Tibial nerve (tissue), 4 donors: ENCODE measurements around the gene ANKS1A. TPM values are rescaled to one million over a fixed set of nuclear protein-coding genes. Genes with fewer than 3 reads are reported as not detected.
"Not testable (repeated sequence)": the region's sequence is repeated elsewhere in the genome, so short reads cannot be mapped to it uniquely, and the experiment has no call there.

Experiments
- DNase-seq, 2 donors: peaks; one replicate each; pipeline ENCODE4 v3.0.0-alpha.2; 2019; ENCODE audit warnings: low spot score in 2 of 2
- H3K27ac ChIP-seq, 4 donors: fragments of 200-600 bp; sonication (generic) in 3 of 4; one replicate each; pipeline ENCODE4 v1.5.1; 2017 to 2019; ENCODE audit warnings: mild to moderate bottlenecking in 1 of 4
- H3K27me3 ChIP-seq, 2 donors: fragments of 200-600 bp; sonication (generic) in 1 of 2; one replicate each; pipeline versions ENCODE4 v1.5.1 to v1.6.0; 2017 to 2019
- H3K36me3 ChIP-seq, 3 donors: fragments of 200-600 bp; sonication (generic); one replicate each; pipeline ENCODE4 v1.5.1; 2018 to 2019
- H3K4me1 ChIP-seq, 4 donors: fragments of 200-600 bp; sonication (generic) in 3 of 4; one replicate each; pipeline ENCODE4 v1.5.1; 2017 to 2019
- H3K4me3 ChIP-seq, 4 donors: fragments of 200-600 bp; sonication (generic) in 3 of 4; one replicate each; pipeline ENCODE4 v1.5.1; 2017 to 2019; ENCODE audit warnings: mild to moderate bottlenecking in 1 of 4, moderate library complexity in 1 of 4
- H3K9me3 ChIP-seq, 4 donors: fragments of 200-600 bp; sonication (generic) in 3 of 4; one replicate each; pipeline ENCODE4 v1.5.1; 2017 to 2019
- CTCF ChIP-seq, 5 experiments: fragments of 200-600 bp in 3 of 5; fragments of 450-650 bp in 2 of 5; sonication (generic) in 3 of 5; IDR thresholded peaks; one replicate each; pipeline ENCODE4 v1.5.1; 2016 to 2019; ENCODE audit warnings: antibody characterized with exemption in 5 of 5, mild to moderate bottlenecking in 3 of 5, moderate library complexity in 2 of 5
- EP300 ChIP-seq, 2 donors: sonication (generic); formaldehyde crosslinking; IDR thresholded peaks; one replicate each; pipeline ENCODE4 v1.6.1; 2017; ENCODE audit warnings: antibody characterized with exemption in 2 of 2, mild to moderate bottlenecking in 1 of 2
- POLR2A ChIP-seq, 2 donors: fragments of 450-650 bp; IDR thresholded peaks; one replicate each; pipeline ENCODE4 v1.6.1; 2017; ENCODE audit warnings: antibody characterized with exemption in 2 of 2, mild to moderate bottlenecking in 2 of 2, moderate library complexity in 2 of 2
- WGBS, 2 donors: methylation state at CpG; one replicate each; pipeline ENCODE4 v1.1.5; 2018; 5-methylcytosine and 5-hydroxymethylcytosine counted together
- total RNA-seq, 4 donors: library from RNA; depleted of rRNA; stranded (reverse); fragments of >200 nt; gene quantifications; one replicate each; pipeline ENCODE4 v1.1.0, GENCODE V29; 2016

Gene ANKS1A
- total RNA-seq, 4 donors from 2014 or later: 39.3 to 55.9 (median 44.0) TPM

GRCh38 chr6:34994693-34995092 is 105.6 kb downstream of the ANKS1A start:
- WGBS, 2 donors: 87 to 90% methylated on average over 7 of the region's 7 CpGs
- Histone ChIP-seq H3K4me1 (peaks cover 0 to 8% (median 0%) of the 10 kb centered on the region in 4 donors), H3K36me3 (peaks cover 0 to 45% (median 0%) of the 10 kb centered on the region in 3 donors), H3K27me3 (no peaks in the 10 kb centered on the region), H3K4me3 (no peak overlapping the region), H3K27ac (no peak overlapping the region), H3K9me3 (no peaks in the 10 kb centered on the region)
- TF ChIP-seq CTCF (IDR thresholded peaks at IDR 0.05) (no peak), EP300 (IDR thresholded peaks at IDR 0.05) (no peak), POLR2A (IDR thresholded peaks at IDR 0.05) (no peak)
- no peak for DNase-seq

- DNase-seq, H3K27me3 ChIP-seq, H3K27ac ChIP-seq, H3K9me3 ChIP-seq, H3K4me1 ChIP-seq, H3K4me3 ChIP-seq: not testable (repeated sequence)
- WGBS, 2 donors: 80 to 86% methylated on average over 8 of the region's 8 CpGs
- peaks cover 0 to 38% (median 0%) of the 10 kb centered on the region in 3 donors for H3K36me3 ChIP-seq
These were observed 109.4 kb downstream of the ANKS1A start for GRCh38 chr6:34998417-34998816.

- H3K36me3 ChIP-seq: peaks cover 0 to 31% (median 0%) of the 10 kb centered on the region in 3 donors
- H3K4me1 ChIP-seq, H3K9me3 ChIP-seq, H3K4me3 ChIP-seq, DNase-seq, H3K27me3 ChIP-seq, H3K27ac ChIP-seq: not testable (repeated sequence)
- 96 to 98% methylated on average over 7 of the region's 7 CpGs for WGBS, 2 donors
These were observed 110.1 kb downstream of the ANKS1A start for GRCh38 chr6:34999153-34999552.

GRCh38 chr6:34999962-35000361 is 110.9 kb downstream of the ANKS1A start:
- DNase-seq, H3K4me1 ChIP-seq, H3K27ac ChIP-seq, H3K9me3 ChIP-seq, H3K27me3 ChIP-seq, H3K4me3 ChIP-seq: not testable (repeated sequence)
- WGBS, 2 donors: 88 to 92% methylated on average over 4 of the region's 4 CpGs
- peaks cover 0 to 23% (median 0%) of the 10 kb centered on the region in 3 donors for H3K36me3 ChIP-seq

GRCh38 chr6:35001349-35001748 is 112.3 kb downstream of the ANKS1A start:
- not testable (repeated sequence) for DNase-seq, H3K4me1 ChIP-seq, H3K9me3 ChIP-seq, H3K27ac ChIP-seq, H3K4me3 ChIP-seq, H3K27me3 ChIP-seq
- peaks cover 0 to 17% (median 0%) of the 10 kb centered on the region in 3 donors for H3K36me3 ChIP-seq
- WGBS, 2 donors: 79 to 83% methylated on average over 6 of the region's 6 CpGs

- not testable (repeated sequence) for H3K9me3 ChIP-seq, H3K4me1 ChIP-seq, H3K4me3 ChIP-seq, H3K27me3 ChIP-seq, H3K27ac ChIP-seq, DNase-seq
- peaks cover 0 to 11% (median 0%) of the 10 kb centered on the region in 3 donors for H3K36me3 ChIP-seq
- 83 to 87% methylated on average over 12 of the region's 12 CpGs for WGBS, 2 donors
These were observed 115.0 kb downstream of the ANKS1A start for GRCh38 chr6:35003886-35004530.

GRCh38 chr6:35007016-35007415 is 118.0 kb downstream of the ANKS1A start:
- H3K4me3 ChIP-seq: no peak overlapping the region
- 87% methylated on average over 2 of the region's 2 CpGs for WGBS, 2 donors
- no peak for DNase-seq
- TF ChIP-seq CTCF (IDR thresholded peaks at IDR 0.05): no peak
- peaks cover 0 to 6% (median 0%) of the 10 kb centered on the region in 4 donors for H3K4me1 ChIP-seq
- no peaks in the 10 kb centered on the region for H3K27me3 ChIP-seq
- H3K27ac ChIP-seq: no peak overlapping the region
- no peaks in the 10 kb centered on the region for H3K9me3 ChIP-seq
- peaks cover 0 to 2% (median 0%) of the 10 kb centered on the region in 3 donors for H3K36me3 ChIP-seq

- TF ChIP-seq POLR2A (IDR thresholded peaks at IDR 0.05) (peak in 1 of 2 donors; percentile 22), EP300 (IDR thresholded peaks at IDR 0.05) (no peak)
- no peak overlapping the region for H3K27ac ChIP-seq
- no peaks in the 10 kb centered on the region for H3K9me3 ChIP-seq
These were observed 119.8 kb downstream of the ANKS1A start for GRCh38 chr6:35008858-35009257.

More at GRCh38 chr6:35008858-35009257, 119.8 kb downstream of the ANKS1A start:
- Histone ChIP-seq H3K4me1 (peaks cover 0 to 22% (median 0%) of the 10 kb centered on the region in 4 donors), H3K4me3 (no peak overlapping the region), H3K36me3 (no peaks in the 10 kb centered on the region), H3K27me3 (no peaks in the 10 kb centered on the region)
- DNase-seq: no peak
- WGBS, 2 donors: 63 to 66% methylated on average over 7 of the region's 7 CpGs
